ENCODE results near the gene EBF4.

The EBF4 gene

DNA sequence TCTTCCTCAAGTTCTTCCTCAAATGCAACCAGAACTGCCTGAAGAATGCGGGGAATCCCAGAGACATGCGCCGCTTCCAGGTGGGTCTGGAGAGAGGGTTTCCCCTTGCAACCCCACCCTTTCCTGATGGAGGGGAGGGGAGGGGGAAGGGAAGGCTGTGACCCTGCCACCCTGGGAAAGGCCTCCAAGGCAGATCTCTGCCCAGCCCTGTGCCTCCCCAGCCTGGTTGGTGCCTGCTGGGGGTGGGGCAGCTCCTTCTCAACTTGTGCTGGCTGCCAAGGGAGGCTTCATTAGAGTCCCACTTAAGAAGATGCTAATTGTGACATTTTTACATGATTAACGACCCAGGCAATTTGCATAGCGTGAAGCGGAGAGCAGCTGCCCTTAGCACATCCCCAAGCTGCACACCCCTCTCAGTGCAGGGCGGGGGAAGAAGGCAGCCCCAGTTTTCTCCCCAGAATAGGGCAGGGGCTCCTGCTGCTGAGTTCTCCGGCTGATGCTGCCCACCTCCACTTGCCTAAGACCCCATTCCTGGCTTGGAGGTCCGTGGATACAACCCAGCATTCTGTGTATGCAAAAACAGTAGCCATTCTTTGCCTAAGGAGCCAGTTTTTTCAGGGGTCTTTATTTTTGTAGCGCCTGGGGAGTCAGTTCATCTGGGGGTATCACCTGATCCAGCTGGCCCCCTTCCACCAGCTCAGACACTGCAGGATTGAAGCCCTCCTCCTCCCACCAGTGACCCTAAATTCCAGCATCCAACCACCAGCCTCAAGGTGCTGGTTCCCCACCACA, 56.2 kb downstream of the EBF4 start:
- no peaks in the 10 kb centered on the region for H3K79me2 ChIP-seq (ENCODE audit: insufficient read depth, low read length)
- no peaks in the 10 kb centered on the region for H3K9me2 ChIP-seq (replicated peaks; ENCODE audit: insufficient read depth, low read length)
- H3K9me3 ChIP-seq (ENCODE audit: insufficient read depth, low read length): no peaks in the 10 kb centered on the region
- H3K9ac ChIP-seq (ENCODE audit: low read length): no peak overlapping the region
- H3K27ac ChIP-seq (ENCODE audit: low read depth, low read length): no peak overlapping the region
- no peak overlapping the region for H2AFZ ChIP-seq (ENCODE audit: low read depth, low read length, severe bottlenecking)
- H3K4me2 ChIP-seq (ENCODE audit: low read depth, low read length, poor library complexity, severe bottlenecking): no peak overlapping the region
- H3K4me3 ChIP-seq (ENCODE audit: insufficient read depth, low read length, poor library complexity, severe bottlenecking): no peak overlapping the region
- H4K20me1 ChIP-seq (ENCODE audit: low read depth, low read length): no peaks in the 10 kb centered on the region
- H3F3A ChIP-seq (ENCODE audit: insufficient read depth): no peaks in the 10 kb centered on the region
- no peaks in the 10 kb centered on the region for H3K27me3 ChIP-seq (ENCODE audit: low read length)
- no peak for TF ChIP-seq EZH2phosphoT487 (conservative IDR thresholded peaks at IDR 0.05; ENCODE audit: low read length)
- TF ChIP-seq, protein P1, sequence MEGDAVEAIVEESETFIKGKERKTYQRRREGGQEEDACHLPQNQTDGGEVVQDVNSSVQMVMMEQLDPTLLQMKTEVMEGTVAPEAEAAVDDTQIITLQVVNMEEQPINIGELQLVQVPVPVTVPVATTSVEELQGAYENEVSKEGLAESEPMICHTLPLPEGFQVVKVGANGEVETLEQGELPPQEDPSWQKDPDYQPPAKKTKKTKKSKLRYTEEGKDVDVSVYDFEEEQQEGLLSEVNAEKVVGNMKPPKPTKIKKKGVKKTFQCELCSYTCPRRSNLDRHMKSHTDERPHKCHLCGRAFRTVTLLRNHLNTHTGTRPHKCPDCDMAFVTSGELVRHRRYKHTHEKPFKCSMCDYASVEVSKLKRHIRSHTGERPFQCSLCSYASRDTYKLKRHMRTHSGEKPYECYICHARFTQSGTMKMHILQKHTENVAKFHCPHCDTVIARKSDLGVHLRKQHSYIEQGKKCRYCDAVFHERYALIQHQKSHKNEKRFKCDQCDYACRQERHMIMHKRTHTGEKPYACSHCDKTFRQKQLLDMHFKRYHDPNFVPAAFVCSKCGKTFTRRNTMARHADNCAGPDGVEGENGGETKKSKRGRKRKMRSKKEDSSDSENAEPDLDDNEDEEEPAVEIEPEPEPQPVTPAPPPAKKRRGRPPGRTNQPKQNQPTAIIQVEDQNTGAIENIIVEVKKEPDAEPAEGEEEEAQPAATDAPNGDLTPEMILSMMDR (IDR thresholded peaks at IDR 0.05; ENCODE audit: insufficient read depth, low read length, poor library complexity, severe bottlenecking): no peak
- H3K36me3 ChIP-seq (ENCODE audit: low read length): no peaks in the 10 kb centered on the region

- no peaks in the 10 kb centered on the region for H3K9me3 ChIP-seq (ENCODE audit: insufficient read depth, low read length)
- no peaks in the 10 kb centered on the region for H3K36me3 ChIP-seq (ENCODE audit: low read length)
- TF ChIP-seq, protein P1 (IDR thresholded peaks at IDR 0.05; ENCODE audit: insufficient read depth, low read length, poor library complexity, severe bottlenecking): no peak
- TF ChIP-seq EZH2phosphoT487 (conservative IDR thresholded peaks at IDR 0.05; ENCODE audit: low read length): no peak
- H2AFZ ChIP-seq (ENCODE audit: low read depth, low read length, severe bottlenecking): no peak overlapping the region
- H3K4me2 ChIP-seq (ENCODE audit: low read depth, low read length, poor library complexity, severe bottlenecking): no peak overlapping the region
- H3K4me3 ChIP-seq (ENCODE audit: insufficient read depth, low read length, poor library complexity, severe bottlenecking): no peak overlapping the region
- H3K27ac ChIP-seq (ENCODE audit: low read depth, low read length): no peak overlapping the region
- no peaks in the 10 kb centered on the region for H3K27me3 ChIP-seq (ENCODE audit: low read length)
- H3K9ac ChIP-seq (ENCODE audit: low read length): no peak overlapping the region
- no peaks in the 10 kb centered on the region for H3K9me2 ChIP-seq (replicated peaks; ENCODE audit: insufficient read depth, low read length)
- no peaks in the 10 kb centered on the region for H4K20me1 ChIP-seq (ENCODE audit: low read depth, low read length)
- H3F3A ChIP-seq (ENCODE audit: insufficient read depth): no peaks in the 10 kb centered on the region
- H3K79me2 ChIP-seq (ENCODE audit: insufficient read depth, low read length): no peaks in the 10 kb centered on the region
These were observed 56.9 kb downstream of the EBF4 start for GRCh38 chr20:2749343-2749950.

- H3K4me3 ChIP-seq (ENCODE audit: insufficient read depth, low read length, poor library complexity, severe bottlenecking): no peak overlapping the region
- H3F3A ChIP-seq (ENCODE audit: insufficient read depth): no peaks in the 10 kb centered on the region
- no peak overlapping the region for H3K4me2 ChIP-seq (ENCODE audit: low read depth, low read length, poor library complexity, severe bottlenecking)
- H3K36me3 ChIP-seq (ENCODE audit: low read length): no peaks in the 10 kb centered on the region
- no peak overlapping the region for H3K27ac ChIP-seq (ENCODE audit: low read depth, low read length)
- H3K79me2 ChIP-seq (ENCODE audit: insufficient read depth, low read length): no peaks in the 10 kb centered on the region
- H3K27me3 ChIP-seq (ENCODE audit: low read length): no peaks in the 10 kb centered on the region
- no peaks in the 10 kb centered on the region for H3K9me3 ChIP-seq (ENCODE audit: insufficient read depth, low read length)
- no peaks in the 10 kb centered on the region for H4K20me1 ChIP-seq (ENCODE audit: low read depth, low read length)
- TF ChIP-seq, protein P1 (IDR thresholded peaks at IDR 0.05; ENCODE audit: insufficient read depth, low read length, poor library complexity, severe bottlenecking): no peak
- no peak for TF ChIP-seq EZH2phosphoT487 (conservative IDR thresholded peaks at IDR 0.05; ENCODE audit: low read length)
- H3K9me2 ChIP-seq (replicated peaks; ENCODE audit: insufficient read depth, low read length): no peaks in the 10 kb centered on the region
- no peak overlapping the region for H3K9ac ChIP-seq (ENCODE audit: low read length)
- no peak overlapping the region for H2AFZ ChIP-seq (ENCODE audit: low read depth, low read length, severe bottlenecking)
These were observed 57.4 kb downstream of the EBF4 start for GRCh38 chr20:2749951-2750490.

All from SU-DHL-6 (cell line).